HepG2 (cell line): ENCODE results near the gene STRADB. TPM values are rescaled to one million over a fixed set of nuclear protein-coding genes. Genes with fewer than 3 reads are reported as not detected.

Experiments used
- ARNT ChIP-seq: fragments of 450-650 bp; IDR thresholded peaks from 2 replicates; pipeline ENCODE4 v1.6.1; 2017
- CCAR2 ChIP-seq: fragments of 200-400 bp; formaldehyde crosslinking; optimal IDR thresholded peaks from 2 replicates; pipeline ENCODE3; 2018; ENCODE audit warnings: low read depth, mild to moderate bottlenecking, low read length, moderate library complexity
- DZIP1 ChIP-seq: sonication (generic); formaldehyde crosslinking; IDR thresholded peaks from 2 replicates; pipeline ENCODE4 v1.5.0; 2020; ENCODE audit warnings: mild to moderate bottlenecking, missing genetic modification reagents
- HOXA7 ChIP-seq: sonication (generic); formaldehyde crosslinking; IDR thresholded peaks from 2 replicates; pipeline ENCODE4 v1.8.1; 2022; ENCODE audit warnings: mild to moderate bottlenecking, missing genetic modification reagents, moderate library complexity
- HOXD1 ChIP-seq: sonication (generic); formaldehyde crosslinking; IDR thresholded peaks from 2 replicates; pipeline ENCODE4 v1.5.0; 2020; ENCODE audit warnings: missing genetic modification reagents
- JUNB ChIP-seq: sonication (generic); formaldehyde crosslinking; IDR thresholded peaks from 2 replicates; pipeline ENCODE4 v1.8.0; 2022; ENCODE audit warnings: missing genetic modification reagents, mild to moderate bottlenecking, borderline replicate concordance
- MAZ ChIP-seq, 2 experiments: sonication (generic) in 1 of 2; formaldehyde crosslinking in 1 of 2; IDR thresholded peaks; 2 replicates each; pipeline versions ENCODE4 v1.5.0 to v1.6.1; 2012 to 2020; ENCODE audit warnings: low read depth in 2 of 2, mild to moderate bottlenecking in 2 of 2, borderline replicate concordance in 1 of 2, improper control_type of control experiment in 1 of 2, low read length in 1 of 2, missing genetic modification reagents in 1 of 2, moderate library complexity in 1 of 2
- MEF2D ChIP-seq: sonication (generic); formaldehyde crosslinking; IDR thresholded peaks from 2 replicates; pipeline ENCODE4 v1.5.1; 2020; ENCODE audit warnings: mild to moderate bottlenecking, missing genetic modification reagents
- RBFOX2 ChIP-seq: fragments of 200-400 bp; formaldehyde crosslinking; IDR thresholded peaks from 2 replicates; pipeline ENCODE4 v1.6.1; 2017; ENCODE audit warnings: low read depth, mild to moderate bottlenecking, low read length
- ZBTB10 ChIP-seq: sonication (generic); formaldehyde crosslinking; IDR thresholded peaks from 2 replicates; pipeline ENCODE4 v1.4.0; 2020; ENCODE audit warnings: missing genetic modification reagents, borderline replicate concordance
- ZFY ChIP-seq: sonication (generic); formaldehyde crosslinking; IDR thresholded peaks from 2 replicates; pipeline ENCODE4 v1.4.0; 2020; ENCODE audit warnings: missing genetic modification reagents
- ZFYVE20 ChIP-seq: sonication (generic); formaldehyde crosslinking; IDR thresholded peaks from 2 replicates; pipeline ENCODE4 v1.8.0; 2023; ENCODE audit warnings: low read depth, mild to moderate bottlenecking, moderate library complexity, missing genetic modification reagents, borderline replicate concordance
- ZKSCAN8 ChIP-seq: IDR thresholded peaks from 2 replicates; pipeline ENCODE4 v1.6.1; 2016; ENCODE audit warnings: borderline replicate concordance, missing genetic modification reagents, missing compliant biosample characterization
- ZNF354B ChIP-seq: sonication (generic); formaldehyde crosslinking; IDR thresholded peaks from 2 replicates; pipeline ENCODE4 v1.8.0; 2022; ENCODE audit warnings: mild to moderate bottlenecking, missing genetic modification reagents
- ZNF430 ChIP-seq: sonication (generic); formaldehyde crosslinking; IDR thresholded peaks from 2 replicates; pipeline ENCODE4 v1.9.0; 2021; ENCODE audit warnings: mild to moderate bottlenecking, missing genetic modification reagents
- ZNF484 ChIP-seq: sonication (generic); formaldehyde crosslinking; IDR thresholded peaks from 2 replicates; pipeline ENCODE4 v1.5.1; 2020; ENCODE audit warnings: mild to moderate bottlenecking, low read depth, missing genetic modification reagents, borderline replicate concordance
- ZNF576 ChIP-seq: sonication (generic); formaldehyde crosslinking; IDR thresholded peaks from 2 replicates; pipeline ENCODE4 v1.4.0; 2020; ENCODE audit warnings: mild to moderate bottlenecking, missing genetic modification reagents
- ZNF7 ChIP-seq: IDR thresholded peaks from 2 replicates; pipeline ENCODE4 v1.6.1; 2016; ENCODE audit warnings: missing biosample characterization, missing genetic modification reagents
- ZNF720 ChIP-seq: sonication (generic); formaldehyde crosslinking; IDR thresholded peaks from 2 replicates; pipeline ENCODE4 v1.4.0; 2020; ENCODE audit warnings: missing genetic modification reagents
- ZNF878 ChIP-seq: sonication (generic); formaldehyde crosslinking; IDR thresholded peaks from 2 replicates; pipeline ENCODE4 v1.8.1; 2023; ENCODE audit warnings: mild to moderate bottlenecking, missing genetic modification reagents, moderate library complexity
- ZSCAN25 ChIP-seq: sonication (generic); formaldehyde crosslinking; IDR thresholded peaks from 2 replicates; pipeline ENCODE4 v1.8.0; 2022; ENCODE audit warnings: mild to moderate bottlenecking, missing genetic modification reagents
- ZUFSP ChIP-seq: sonication (generic); formaldehyde crosslinking; IDR thresholded peaks from 2 replicates; pipeline ENCODE4 v1.9.0; 2021; ENCODE audit warnings: missing genetic modification reagents, mild to moderate bottlenecking, borderline replicate concordance
- polyA plus RNA-seq, 8 experiments: library from polyadenylated mRNA; depleted of rRNA in 3 of 8; stranded (reverse) in 7 of 8; unstranded in 1 of 8; fragments of >200 nt; fragmentation: Illumina TruSeq in 4 of 8; extraction: Trizol in 4 of 8; gene quantifications; 2 replicates each; pipeline versions ENCODE4 v1.2.1 to v1.2.3, GENCODE V29; 2011 to 2016; ENCODE audit warnings: low read depth in 4 of 8, missing spikeins in 1 of 8, mixed read lengths in 1 of 8; ENCODE audit not compliant: insufficient read depth in 1 of 8
- total RNA-seq, 5 experiments: library from RNA; depleted of rRNA; stranded (reverse); fragments of >200 nt; fragmentation: Illumina TruSeq; extraction: Trizol; gene quantifications; 2 replicates each; pipeline ENCODE4 v1.2.3, GENCODE V29; 2016; ENCODE audit warnings: low read depth in 1 of 5

The STRADB gene
- total and polyA plus RNA-seq, 2 of the 13 experiments (the other 11 are each of a cell fraction or from before 2014, with no cell fraction given), result 34.1 to 66.6 TPM

GRCh38 chr2:201452058-201452921 lies 750 bp downstream of the STRADB start (continued):
- TF ChIP-seq ZUFSP (CRISPR knock-in tag) (no peak), ZNF430 (CRISPR knock-in tag) (no peak), RBFOX2 (no peak), DZIP1 (CRISPR knock-in tag) (no peak), ARNT (no peak), ZNF484 (CRISPR knock-in tag) (no peak), CCAR2 (no peak), JUNB (CRISPR knock-in tag) (no peak), ZFYVE20 (no peak), ZNF354B (CRISPR knock-in tag) (no peak), HOXA7 (no peak), MAZ (IDR thresholded peaks at IDR 0.05; ENCODE audit: borderline replicate concordance, low read depth, low read length) (no peak), MAZ (CRISPR knock-in tag; IDR thresholded peaks at IDR 0.05; ENCODE audit: low read depth) (peak; percentile 0; the same call in 1 of the 2 replicates), ZBTB10 (CRISPR knock-in tag) (peak; percentile 55), HOXD1 (CRISPR knock-in tag) (no peak), ZSCAN25 (CRISPR knock-in tag) (peak; percentile 13; the same call in 1 of the 2 replicates), ZFY (CRISPR knock-in tag) (peak; percentile 88), MEF2D (CRISPR knock-in tag) (no peak), ZNF720 (CRISPR knock-in tag) (no peak), ZNF878 (CRISPR knock-in tag) (0 out of 2 replicates have a peak, but pooled peaks have one; percentile 36), ZNF7 (no peak), ZNF576 (CRISPR knock-in tag) (no peak), ZKSCAN8 (CRISPR knock-in tag) (peak; percentile 95)
